Choroid plexus epithelial cell (primary cell): ENCODE measurements around the gene CSNK2A1.

ENCODE experiments used
- DNase-seq: peaks from one replicate; pipeline ENCODE4 v3.0.0-alpha.2; 2010; ENCODE audit warnings: low read depth
- H3K4me3 ChIP-seq: 2 replicates; pipeline ENCODE4 v1.5.1; 2011; ENCODE audit warnings: low read depth, mild to moderate bottlenecking, control low read depth, low read length, moderate library complexity
- TF ChIP-seq, protein P1 (sequence below): conservative IDR thresholded peaks from 2 replicates; pipeline ENCODE4 v1.5.1; 2011; ENCODE audit warnings: low read depth, mild to moderate bottlenecking, control low read depth, inconsistent platforms, low read length, moderate library complexity

CSNK2A1 gene

DNA sequence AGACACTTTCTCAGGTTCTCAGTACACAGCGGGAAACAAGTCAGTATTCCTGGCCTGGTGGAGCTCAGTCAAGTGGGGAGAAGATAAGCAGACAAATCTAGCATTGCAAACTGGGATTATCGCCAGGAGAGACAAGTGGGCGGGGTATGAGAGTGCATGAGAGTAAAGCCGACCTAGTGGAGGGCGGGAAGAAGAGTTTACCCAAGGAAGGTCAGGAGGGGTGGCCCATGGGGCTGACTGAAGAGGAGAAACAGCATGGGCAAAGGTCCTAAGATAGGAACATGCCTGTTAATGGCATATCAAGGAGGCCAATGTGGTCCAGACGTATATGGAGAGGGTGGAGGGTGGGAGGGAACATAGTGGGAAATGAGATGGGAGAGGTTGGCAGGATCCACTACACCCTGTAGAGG, 12.4 kb upstream of the CSNK2A1 start:
- H3K4me3 ChIP-seq = no peak overlapping the region
- TF ChIP-seq, protein P1, sequence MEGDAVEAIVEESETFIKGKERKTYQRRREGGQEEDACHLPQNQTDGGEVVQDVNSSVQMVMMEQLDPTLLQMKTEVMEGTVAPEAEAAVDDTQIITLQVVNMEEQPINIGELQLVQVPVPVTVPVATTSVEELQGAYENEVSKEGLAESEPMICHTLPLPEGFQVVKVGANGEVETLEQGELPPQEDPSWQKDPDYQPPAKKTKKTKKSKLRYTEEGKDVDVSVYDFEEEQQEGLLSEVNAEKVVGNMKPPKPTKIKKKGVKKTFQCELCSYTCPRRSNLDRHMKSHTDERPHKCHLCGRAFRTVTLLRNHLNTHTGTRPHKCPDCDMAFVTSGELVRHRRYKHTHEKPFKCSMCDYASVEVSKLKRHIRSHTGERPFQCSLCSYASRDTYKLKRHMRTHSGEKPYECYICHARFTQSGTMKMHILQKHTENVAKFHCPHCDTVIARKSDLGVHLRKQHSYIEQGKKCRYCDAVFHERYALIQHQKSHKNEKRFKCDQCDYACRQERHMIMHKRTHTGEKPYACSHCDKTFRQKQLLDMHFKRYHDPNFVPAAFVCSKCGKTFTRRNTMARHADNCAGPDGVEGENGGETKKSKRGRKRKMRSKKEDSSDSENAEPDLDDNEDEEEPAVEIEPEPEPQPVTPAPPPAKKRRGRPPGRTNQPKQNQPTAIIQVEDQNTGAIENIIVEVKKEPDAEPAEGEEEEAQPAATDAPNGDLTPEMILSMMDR = no peak
- DNase-seq = peak; percentile 59

DNA sequence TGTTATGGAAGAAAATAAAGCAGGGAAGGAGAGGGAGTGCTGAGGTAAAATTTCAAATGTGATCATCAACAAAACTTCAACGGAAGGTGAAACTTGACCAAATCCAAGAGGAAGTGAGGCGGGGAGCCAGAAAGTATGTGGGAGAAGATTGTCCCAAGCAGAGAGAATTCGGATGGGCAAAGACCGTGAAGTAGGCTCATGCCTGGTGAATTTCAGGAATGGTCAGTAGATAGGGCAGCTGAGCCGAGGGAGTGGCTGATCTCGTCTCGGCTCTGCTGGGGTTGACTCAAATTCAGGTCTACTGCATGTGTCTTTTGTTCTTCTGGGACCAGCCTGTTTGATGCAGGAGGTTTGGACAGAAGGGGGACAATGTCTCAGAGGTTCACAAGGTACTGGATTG, 7.0 kb upstream of the CSNK2A1 start:
- TF ChIP-seq, protein P1 = no peak

DNA sequence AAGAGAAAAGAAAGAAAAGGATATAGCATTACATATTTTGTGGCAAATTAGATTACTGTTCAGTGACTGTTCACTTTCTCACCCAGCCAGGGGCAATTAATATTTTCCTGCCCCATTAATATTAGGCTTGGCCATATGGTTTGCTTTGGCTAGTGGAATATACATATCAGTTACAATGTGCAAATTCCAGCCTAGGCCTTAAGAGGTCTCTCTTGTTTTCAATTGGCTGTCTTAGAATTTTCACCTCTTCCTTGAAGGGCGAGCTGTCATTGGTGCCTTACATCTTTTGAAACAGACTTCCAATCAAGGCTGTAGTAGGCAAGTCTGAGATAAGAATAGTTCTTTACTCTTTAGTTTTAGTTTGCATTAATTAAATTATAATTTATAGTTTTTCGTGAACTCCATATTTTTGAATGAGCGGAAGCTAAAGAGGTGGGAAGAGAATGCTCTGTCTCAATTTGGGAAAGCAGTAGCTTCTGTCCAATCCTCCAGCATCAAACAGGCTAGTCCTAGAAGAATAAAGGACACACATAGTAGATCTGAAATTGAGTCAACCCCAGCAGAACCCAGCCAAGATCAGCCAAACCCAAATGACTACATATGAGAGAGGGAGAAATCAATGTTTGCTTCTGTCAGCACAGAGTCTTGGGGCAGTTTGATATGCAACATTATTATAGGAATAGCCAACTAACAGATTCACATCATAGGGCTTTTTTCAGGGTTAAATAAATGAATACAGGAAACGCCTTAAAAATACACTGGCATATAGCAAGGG, 6.3 kb upstream of the CSNK2A1 start:
- peak; percentile 28 for DNase-seq
- H3K4me3 ChIP-seq = no peak overlapping the region
- TF ChIP-seq, protein P1 = no peak

More for the DNA sequence above, 7.0 kb upstream of the CSNK2A1 start:
- DNase-seq = no peak
- H3K4me3 ChIP-seq = no peak overlapping the region

DNA sequence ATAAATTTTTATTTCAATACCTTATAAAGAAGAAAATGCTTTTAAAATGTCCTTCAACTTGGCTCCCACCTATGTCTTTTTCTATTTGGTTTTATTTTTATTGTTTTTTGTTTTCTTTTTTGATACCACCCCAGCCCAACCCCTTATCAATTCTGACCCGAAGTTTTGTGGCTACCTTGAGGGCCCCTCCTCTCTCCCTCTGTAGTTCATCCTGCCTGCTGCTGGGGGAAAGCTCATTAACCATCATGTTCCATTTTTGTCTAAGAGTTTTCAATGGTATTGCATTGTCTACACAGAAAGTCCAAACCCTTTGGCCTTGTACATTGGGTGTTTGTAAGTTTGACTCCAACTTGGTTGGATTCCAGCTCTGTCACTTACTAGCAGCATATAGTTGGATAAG, 5.3 kb upstream of the CSNK2A1 start:
- H3K4me3 ChIP-seq = no peak overlapping the region
- DNase-seq = no peak
- TF ChIP-seq, protein P1 = no peak

DNA sequence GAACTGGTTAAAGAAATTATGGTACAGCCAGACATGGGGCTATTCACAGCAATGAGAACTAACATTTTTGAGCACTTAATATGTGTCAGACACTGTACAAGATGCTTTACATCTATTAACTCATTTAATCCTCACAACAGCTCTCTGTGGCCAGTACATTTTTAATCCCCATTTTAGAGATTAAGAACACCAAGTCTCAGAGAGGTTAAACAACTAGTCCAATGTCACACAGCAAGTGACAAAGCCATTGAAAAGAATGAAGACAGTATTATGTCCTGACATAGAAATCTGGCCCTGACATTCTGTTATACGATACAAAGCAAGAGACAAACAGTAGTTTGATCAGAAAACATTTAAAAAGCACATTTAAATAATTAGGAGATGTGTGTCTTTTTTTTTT, 3.8 kb upstream of the CSNK2A1 start:
- no peak for DNase-seq
- TF ChIP-seq, protein P1 = no peak
- no peak overlapping the region for H3K4me3 ChIP-seq

DNA sequence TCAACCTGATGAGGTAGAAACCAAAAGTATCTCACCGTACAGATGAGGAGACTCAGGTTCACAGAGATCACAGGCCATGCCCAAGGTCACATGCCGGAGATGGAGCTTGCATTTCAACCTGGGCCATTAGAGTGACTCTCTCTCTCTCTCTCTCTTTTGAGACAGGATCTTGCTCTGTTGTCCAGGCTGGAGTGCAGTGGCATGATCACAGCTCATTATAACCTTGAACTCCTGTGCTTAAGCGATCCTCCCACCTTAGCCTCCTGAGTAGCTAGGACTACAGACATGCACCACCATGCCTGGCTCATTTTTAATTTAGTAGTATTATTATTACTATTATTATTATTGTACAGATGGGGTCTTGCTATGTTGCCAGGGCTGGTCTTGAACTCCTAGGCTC, 2.8 kb upstream of the CSNK2A1 start:
- TF ChIP-seq, protein P1 = no peak
- H3K4me3 ChIP-seq = no peak overlapping the region
- DNase-seq = no peak

DNA sequence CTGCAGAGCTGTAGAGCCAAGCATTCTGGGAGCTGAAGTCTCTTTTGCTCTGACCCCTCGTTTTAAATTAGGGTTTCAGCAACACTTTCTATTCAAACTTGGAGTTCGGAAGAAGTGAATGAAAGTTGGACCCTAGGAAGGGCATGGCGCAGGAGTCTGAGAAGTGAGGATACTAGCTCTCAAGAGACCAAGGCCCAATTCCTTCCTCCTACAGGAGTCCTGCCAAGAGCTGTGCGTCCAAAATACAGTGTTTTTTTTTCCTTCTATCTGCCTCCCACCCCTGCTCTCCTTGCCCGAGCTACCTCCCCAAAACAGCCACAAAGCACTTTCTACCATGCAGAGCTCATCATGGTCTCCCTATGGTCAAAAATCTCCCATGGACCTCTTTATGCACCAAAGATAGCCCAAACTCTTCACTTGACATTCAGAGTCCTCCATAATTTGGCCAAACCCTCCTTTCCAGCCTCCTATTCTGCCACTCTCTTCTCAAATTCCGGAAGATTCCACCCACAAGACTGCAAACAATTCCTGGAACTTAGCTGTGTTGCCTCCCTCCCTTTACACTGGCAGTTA, 649 bp upstream of the CSNK2A1 start:
- TF ChIP-seq, protein P1 = no peak
- H3K4me3 ChIP-seq = peak overlapping the region; percentile 99

More for the DNA sequence above, 649 bp upstream of the CSNK2A1 start:
- DNase-seq = no peak
